Thyroid gland (tissue), 4 donors: Measurements from ENCODE around the gene DUSP22. TPM values are rescaled to one million over a fixed set of nuclear protein-coding genes. Genes with fewer than 3 reads are reported as not detected.

Experiments
- DNase-seq, 2 donors: peaks; one replicate each; pipeline ENCODE4 v3.0.0-alpha.2; 2019
- H3K27ac ChIP-seq, 3 donors: fragments of 200-600 bp; sonication (generic); 1 replicate in 2 of 3; 2 replicates in 1 of 3; pipeline ENCODE4 v1.5.1; 2016 to 2019; ENCODE audit warnings: mild to moderate bottlenecking in 1 of 3, moderate library complexity in 1 of 3
- H3K27me3 ChIP-seq: fragments of 200-600 bp; sonication (generic); one replicate; pipeline ENCODE4 v1.5.1; 2019
- H3K36me3 ChIP-seq, 2 donors: fragments of 200-600 bp; sonication (generic); one replicate each; pipeline ENCODE4 v1.5.1; 2016 to 2019
- H3K4me1 ChIP-seq, 2 donors: fragments of 200-600 bp; sonication (generic); one replicate each; pipeline ENCODE4 v1.5.1; 2017 to 2019
- H3K4me3 ChIP-seq, 3 donors: fragments of 200-600 bp; sonication (generic); replicated peaks in 1 of 3; 1 replicate in 2 of 3; 2 replicates in 1 of 3; pipeline ENCODE4 v1.5.1; 2016; ENCODE audit warnings: mild to moderate bottlenecking in 1 of 3
- H3K9me3 ChIP-seq: fragments of 200-600 bp; sonication (generic); one replicate; pipeline ENCODE4 v1.5.1; 2017
- POLR2A ChIP-seq, 2 donors: fragments of 450-650 bp; IDR thresholded peaks; one replicate each; pipeline ENCODE4 v1.6.1; 2017; ENCODE audit warnings: antibody characterized with exemption in 2 of 2, mild to moderate bottlenecking in 2 of 2, moderate library complexity in 1 of 2
- WGBS, 2 donors: methylation state at CpG; one replicate each; pipeline ENCODE4 v1.1.5; 2017; 5-methylcytosine and 5-hydroxymethylcytosine counted together
- intact Hi-C: fragments of 100-400 bp; cut with DNase I; formaldehyde crosslinking; loops from one replicate; pipeline ENCODE4 v1.15.1; 2023
- total RNA-seq, 4 donors: library from RNA; depleted of rRNA; stranded (reverse); fragments of >200 nt; gene quantifications; one replicate each; pipeline ENCODE4 v1.2.3, GENCODE V29; 2016
- TF ChIP-seq, protein P1 (sequence below), 6 experiments: fragments of 200-600 bp in 3 of 6; fragments of 450-650 bp in 3 of 6; sonication (generic) in 3 of 6; IDR thresholded peaks; one replicate each; pipeline ENCODE4 v1.5.1; 2016 to 2019; ENCODE audit warnings: antibody characterized with exemption in 6 of 6, mild to moderate bottlenecking in 2 of 6, inconsistent platforms in 1 of 6, moderate library complexity in 1 of 6

Gene DUSP22
- total RNA-seq, 4 donors from 2014 or later, result 40.4 to 68.8 (median 59.4) TPM

DNA sequence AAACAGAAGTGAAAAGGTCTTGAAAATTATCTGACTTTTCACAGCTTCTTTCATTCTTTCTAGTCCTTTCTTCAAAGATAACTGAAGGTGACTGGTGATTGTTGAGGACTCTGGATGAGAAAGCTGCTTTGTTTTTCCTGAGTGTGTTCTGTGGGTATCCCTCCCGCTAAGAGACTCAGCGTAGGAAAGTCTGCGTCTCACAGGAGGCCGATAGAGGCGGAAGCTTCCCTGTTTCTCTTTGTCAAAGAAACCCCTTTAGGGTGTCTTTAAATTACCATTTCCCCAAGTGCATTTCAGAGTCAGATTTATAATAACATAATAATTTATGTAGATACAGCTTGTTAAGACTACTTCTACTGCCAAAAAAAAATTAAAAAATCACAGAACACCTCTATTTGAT is 68.1 kb downstream of the DUSP22 start:
- intact Hi-C loops, result no loop called here
- Histone ChIP-seq H3K4me3 (no peak overlapping the region), H3K27ac (no peak overlapping the region), H3K27me3 (no peaks in the 10 kb centered on the region), H3K4me1 (no peaks in the 10 kb centered on the region), H3K36me3 (no peaks in the 10 kb centered on the region), H3K9me3 (no peaks in the 10 kb centered on the region)
- no peak for DNase-seq
- TF ChIP-seq POLR2A (IDR thresholded peaks at IDR 0.05), result no peak
- TF ChIP-seq, protein P1, sequence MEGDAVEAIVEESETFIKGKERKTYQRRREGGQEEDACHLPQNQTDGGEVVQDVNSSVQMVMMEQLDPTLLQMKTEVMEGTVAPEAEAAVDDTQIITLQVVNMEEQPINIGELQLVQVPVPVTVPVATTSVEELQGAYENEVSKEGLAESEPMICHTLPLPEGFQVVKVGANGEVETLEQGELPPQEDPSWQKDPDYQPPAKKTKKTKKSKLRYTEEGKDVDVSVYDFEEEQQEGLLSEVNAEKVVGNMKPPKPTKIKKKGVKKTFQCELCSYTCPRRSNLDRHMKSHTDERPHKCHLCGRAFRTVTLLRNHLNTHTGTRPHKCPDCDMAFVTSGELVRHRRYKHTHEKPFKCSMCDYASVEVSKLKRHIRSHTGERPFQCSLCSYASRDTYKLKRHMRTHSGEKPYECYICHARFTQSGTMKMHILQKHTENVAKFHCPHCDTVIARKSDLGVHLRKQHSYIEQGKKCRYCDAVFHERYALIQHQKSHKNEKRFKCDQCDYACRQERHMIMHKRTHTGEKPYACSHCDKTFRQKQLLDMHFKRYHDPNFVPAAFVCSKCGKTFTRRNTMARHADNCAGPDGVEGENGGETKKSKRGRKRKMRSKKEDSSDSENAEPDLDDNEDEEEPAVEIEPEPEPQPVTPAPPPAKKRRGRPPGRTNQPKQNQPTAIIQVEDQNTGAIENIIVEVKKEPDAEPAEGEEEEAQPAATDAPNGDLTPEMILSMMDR (IDR thresholded peaks at IDR 0.05), result no peak
- 88 to 92% methylated on average over 5 of the region's 5 CpGs for WGBS, 2 donors

DNA sequence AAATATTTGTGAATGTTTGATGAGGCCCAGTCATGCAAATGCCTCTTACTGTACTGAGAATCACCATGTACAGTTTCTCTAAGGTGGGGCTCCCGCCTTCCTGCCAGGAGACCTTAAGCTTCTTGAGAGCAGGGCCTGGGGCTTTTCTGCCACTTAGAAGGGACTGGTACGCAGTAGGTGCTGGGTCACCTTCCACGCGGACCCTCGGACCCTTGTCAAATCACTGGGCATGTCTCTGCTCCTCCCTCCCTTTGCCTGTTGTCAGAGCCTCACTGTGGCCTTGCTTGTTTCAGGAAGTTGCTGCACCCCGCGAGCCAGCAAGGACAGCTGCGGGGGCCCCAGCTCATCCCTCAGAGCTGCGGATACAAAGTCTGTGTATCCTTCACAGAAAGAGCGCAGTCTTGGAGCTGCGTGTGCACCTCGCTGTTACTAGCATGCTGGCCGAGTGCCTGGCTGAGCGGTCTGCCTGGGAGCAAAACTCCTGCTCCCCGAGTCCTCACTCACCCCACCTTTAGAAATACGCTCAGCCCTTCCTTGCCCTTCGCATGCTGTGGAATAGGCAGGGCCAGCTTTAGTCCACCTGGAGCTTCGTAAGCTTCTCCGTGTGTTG is 68.6 kb downstream of the DUSP22 start:
- WGBS, 2 donors, result 78 to 82% methylated on average over 19 of the region's 19 CpGs
- intact Hi-C loops, result no loop called here
- no peak for DNase-seq

DNA sequence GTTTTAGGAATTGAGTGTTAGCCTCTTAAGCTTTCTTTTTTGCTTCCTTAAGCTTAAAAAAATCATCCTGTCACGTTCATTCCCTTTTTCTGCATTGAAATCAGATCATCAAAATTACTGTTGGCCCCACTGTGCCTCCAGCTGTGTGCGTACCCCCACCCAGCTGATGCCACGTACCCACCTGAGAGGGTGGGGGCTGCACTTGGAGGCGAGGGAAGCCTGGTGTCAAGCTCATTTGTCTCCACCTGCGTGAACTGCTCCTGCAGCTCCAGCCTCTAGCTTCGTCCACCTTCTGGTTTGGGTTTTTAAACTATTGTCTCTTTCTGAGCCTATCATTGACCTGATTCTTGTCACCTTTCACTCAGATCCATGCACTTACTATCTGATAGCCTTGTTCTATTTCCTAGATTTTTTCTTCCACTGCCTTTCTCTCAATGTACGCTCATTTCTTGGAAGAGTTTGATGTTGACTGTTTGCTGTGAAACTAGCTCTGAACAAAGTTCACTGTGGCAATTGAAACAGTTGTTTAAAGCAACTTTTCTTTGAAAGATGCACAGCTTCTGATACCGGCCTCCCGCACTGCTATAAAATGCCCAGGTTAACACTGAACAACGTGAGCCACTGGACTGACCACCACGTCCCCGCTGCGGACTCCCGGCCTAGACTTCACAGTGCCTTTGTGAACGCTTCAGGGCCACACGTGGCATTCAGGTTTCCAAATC is 69.3 kb downstream of the DUSP22 start:
- H3K9me3 ChIP-seq, result no peaks in the 10 kb centered on the region
- peaks cover 0 to 7% of the 10 kb centered on the region in 2 donors for H3K4me1 ChIP-seq
- H3K27ac ChIP-seq, result no peak overlapping the region
- DNase-seq, result no peak
- H3K36me3 ChIP-seq, result no peaks in the 10 kb centered on the region
- intact Hi-C loops, result no loop called here
- H3K4me3 ChIP-seq, result no peak overlapping the region
- H3K27me3 ChIP-seq, result no peaks in the 10 kb centered on the region
- TF ChIP-seq POLR2A (IDR thresholded peaks at IDR 0.05), result no peak
- TF ChIP-seq, protein P1 (IDR thresholded peaks at IDR 0.05), result no peak
- 81 to 83% methylated on average over 16 of the region's 16 CpGs for WGBS, 2 donors

More for the DNA sequence above, 68.6 kb downstream of the DUSP22 start:
- no peak overlapping the region for H3K27ac ChIP-seq
- no peaks in the 10 kb centered on the region for H3K36me3 ChIP-seq
- no peaks in the 10 kb centered on the region for H3K9me3 ChIP-seq
- no peak overlapping the region for H3K4me3 ChIP-seq
- no peaks in the 10 kb centered on the region for H3K27me3 ChIP-seq
- TF ChIP-seq, protein P1 (IDR thresholded peaks at IDR 0.05), result no peak
- no peak for TF ChIP-seq POLR2A (IDR thresholded peaks at IDR 0.05)
- peaks cover 0 to under 1% of the 10 kb centered on the region in 2 donors for H3K4me1 ChIP-seq

DNA sequence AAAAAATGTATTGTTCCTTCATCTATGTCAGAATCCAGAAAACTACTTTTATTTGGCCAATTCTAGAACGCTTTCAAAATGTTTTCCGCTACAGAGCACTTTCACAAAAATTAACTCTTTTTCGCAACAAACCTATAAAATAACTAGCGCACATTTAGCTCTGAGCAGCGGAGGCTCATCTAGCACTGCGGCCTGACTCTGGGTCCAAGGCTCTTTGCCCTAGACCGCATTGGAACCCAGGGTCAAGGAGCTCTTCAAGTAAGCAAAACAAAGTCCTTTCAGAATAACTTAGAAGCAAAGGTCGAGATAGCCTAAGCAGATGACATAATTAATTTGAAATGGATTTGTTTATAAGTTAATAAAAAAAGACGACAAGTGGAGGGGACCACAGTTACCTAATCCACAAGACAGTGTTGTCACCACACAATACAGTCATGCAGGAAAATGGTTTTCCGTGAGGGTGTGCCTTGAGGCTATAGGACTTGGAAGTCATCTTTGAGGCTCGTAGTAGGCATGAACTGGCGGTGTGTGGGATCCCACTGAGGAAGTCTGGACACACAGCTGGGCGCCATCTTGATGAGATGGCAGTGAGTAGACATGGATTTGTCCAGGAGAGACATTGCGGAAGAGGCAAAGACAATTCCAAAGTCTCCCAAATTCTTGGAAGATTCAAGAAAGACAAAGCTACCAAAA is 70.1 kb downstream of the DUSP22 start:
- H3K4me1 ChIP-seq, result peaks cover 0 to 12% of the 10 kb centered on the region in 2 donors
- intact Hi-C loops, result no loop called here
- no peak overlapping the region for H3K4me3 ChIP-seq
- H3K27me3 ChIP-seq, result no peaks in the 10 kb centered on the region
- no peaks in the 10 kb centered on the region for H3K9me3 ChIP-seq
- no peak for DNase-seq
- no peaks in the 10 kb centered on the region for H3K36me3 ChIP-seq
- 76% methylated on average over 14 of the region's 14 CpGs for WGBS, 2 donors
- no peak overlapping the region for H3K27ac ChIP-seq
- no peak for TF ChIP-seq POLR2A (IDR thresholded peaks at IDR 0.05)
- TF ChIP-seq, protein P1 (IDR thresholded peaks at IDR 0.05), result no peak

DNA sequence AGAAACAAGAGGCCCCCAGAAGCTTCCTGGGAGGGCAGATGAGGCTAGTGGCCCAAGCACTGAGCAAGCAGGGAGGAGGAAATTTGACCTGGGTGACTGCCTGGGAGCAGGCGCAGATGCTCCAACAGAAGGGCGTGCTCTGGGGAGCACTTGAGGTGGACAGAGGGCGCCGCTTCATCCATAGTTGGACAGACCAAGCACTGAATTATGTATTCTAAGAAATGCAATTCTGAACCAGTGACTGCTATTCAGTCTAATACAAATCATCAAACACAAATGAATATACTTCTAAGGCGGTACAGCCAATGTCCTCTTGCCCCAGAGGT is 70.6 kb downstream of the DUSP22 start:
- no peaks in the 10 kb centered on the region for H3K27me3 ChIP-seq
- TF ChIP-seq, protein P1 (IDR thresholded peaks at IDR 0.05), result no peak
- TF ChIP-seq POLR2A (IDR thresholded peaks at IDR 0.05), result no peak
- WGBS, 2 donors, result 79 to 84% methylated on average over 5 of the region's 5 CpGs

More for the DNA sequence above, 70.6 kb downstream of the DUSP22 start:
- DNase-seq, result no peak
- Histone ChIP-seq H3K9me3 (no peaks in the 10 kb centered on the region), H3K36me3 (no peaks in the 10 kb centered on the region), H3K4me3 (no peak overlapping the region), H3K4me1 (peaks cover 0 to 12% of the 10 kb centered on the region in 2 donors), H3K27ac (no peak overlapping the region)
- intact Hi-C loops, result no loop called here
